Stomach (tissue), 9 donors: ENCODE data around the gene RUBCN. TPM values are rescaled to one million over a fixed set of nuclear protein-coding genes. Genes with fewer than 3 reads are reported as not detected.

Source experiments
- DNase-seq, 2 donors: peaks; one replicate each; pipeline versions ENCODE4 v3.0.0 to v3.0.0-alpha.2; 2013 to 2019
- H3K27ac ChIP-seq, 5 donors: fragments of 200-600 bp in 4 of 5; sonication (generic) in 4 of 5; one replicate each; pipeline ENCODE4 v1.5.1; 2013 to 2019; ENCODE audit warnings: mild to moderate bottlenecking in 1 of 5, moderate library complexity in 1 of 5
- H3K27me3 ChIP-seq, 3 donors: fragments of 200-600 bp; sonication (generic); one replicate each; pipeline ENCODE4 v1.5.1; 2017 to 2019; ENCODE audit warnings: mixed run types in 1 of 3
- H3K36me3 ChIP-seq, 4 donors: fragments of 200-600 bp; sonication (generic); 1 replicate in 3 of 4; 2 replicates in 1 of 4; pipeline ENCODE4 v1.5.1; 2016 to 2019
- H3K4me1 ChIP-seq, 4 donors: fragments of 200-600 bp; sonication (generic); one replicate each; pipeline ENCODE4 v1.5.1; 2016 to 2019
- H3K4me3 ChIP-seq, 4 donors: fragments of 200-600 bp; sonication (generic) in 3 of 4; one replicate each; pipeline ENCODE4 v1.5.1; 2016 to 2019; ENCODE audit warnings: mild to moderate bottlenecking in 1 of 4
- H3K9me3 ChIP-seq, 4 donors: fragments of 200-600 bp; sonication (generic); one replicate each; pipeline ENCODE4 v1.5.1; 2016 to 2019
- EP300 ChIP-seq: sonication (generic); formaldehyde crosslinking; IDR thresholded peaks from one replicate; pipeline ENCODE4 v1.6.1; 2017; ENCODE audit warnings: antibody characterized with exemption
- POLR2A ChIP-seq, 4 donors: fragments of 450-650 bp; IDR thresholded peaks; one replicate each; pipeline ENCODE4 v1.6.1; 2016; ENCODE audit warnings: antibody characterized with exemption in 4 of 4, control low read depth in 2 of 4, mild to moderate bottlenecking in 1 of 4, moderate library complexity in 1 of 4
- POLR2AphosphoS5 ChIP-seq, 3 donors: sonication (generic); formaldehyde crosslinking; IDR thresholded peaks; one replicate each; pipeline ENCODE4 v1.6.1; 2016; ENCODE audit warnings: antibody characterized with exemption in 3 of 3
- WGBS, 5 donors: extraction: QIAGEN DNeasy Blood & Tissue Kit in 3 of 5; methylation state at CpG; one replicate each; pipeline versions ENCODE4 v1.1.5 to v1.1.7; 2013 to 2018; 5-methylcytosine and 5-hydroxymethylcytosine counted together
- intact Hi-C: fragments of 100-400 bp; cut with DNase I; formaldehyde crosslinking; loops from one replicate; pipeline ENCODE4 v1.15.1; 2023; ENCODE audit warnings: low total_unique reads
- polyA plus RNA-seq, 3 donors: library from polyadenylated mRNA; stranded (reverse); fragments of 200-250 nt; gene quantifications; one replicate each; pipeline ENCODE4 v1.2.3, GENCODE V29; 2013
- total RNA-seq, 5 donors: library from RNA; depleted of rRNA; stranded (reverse); fragments of >200 nt; gene quantifications; one replicate each; pipeline versions ENCODE4 v1.1.0 to v1.2.3, GENCODE V29; 2014 to 2016
- TF ChIP-seq, protein P1 (sequence below), 7 experiments: fragments of 450-650 bp in 4 of 7; fragments of 200-600 bp in 3 of 7; sonication (generic) in 3 of 7; IDR thresholded peaks; one replicate each; pipeline ENCODE4 v1.5.1; 2016 to 2019; ENCODE audit warnings: antibody characterized with exemption in 7 of 7, control low read depth in 2 of 7, mild to moderate bottlenecking in 1 of 7
- donor health status: healthy with polysubstance abuse.
- donor health status: Bipolar disorder and iron deficiency.
- donor health status: healthy.

The RUBCN gene
- total and polyA plus RNA-seq, 8 donors: 5.4 to 96.8 (median 31.1) TPM

DNA sequence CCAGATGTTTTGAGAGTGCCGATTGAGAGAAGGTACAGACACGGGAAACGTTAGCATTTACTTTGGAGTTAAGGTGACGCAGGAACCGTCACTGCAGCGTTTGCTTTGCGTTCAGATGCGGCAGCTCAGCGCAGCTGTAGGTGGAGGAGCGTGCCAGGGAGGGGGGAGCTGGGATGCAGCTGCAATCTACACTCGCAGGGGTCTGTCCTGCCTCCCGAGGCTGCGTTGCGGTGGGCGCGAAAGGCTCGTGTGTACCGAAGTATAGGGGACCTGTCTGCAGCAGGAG lies 12.6 kb upstream of the RUBCN start:
- no peaks in the 10 kb centered on the region for H3K27me3 ChIP-seq
- TF ChIP-seq, protein P1, sequence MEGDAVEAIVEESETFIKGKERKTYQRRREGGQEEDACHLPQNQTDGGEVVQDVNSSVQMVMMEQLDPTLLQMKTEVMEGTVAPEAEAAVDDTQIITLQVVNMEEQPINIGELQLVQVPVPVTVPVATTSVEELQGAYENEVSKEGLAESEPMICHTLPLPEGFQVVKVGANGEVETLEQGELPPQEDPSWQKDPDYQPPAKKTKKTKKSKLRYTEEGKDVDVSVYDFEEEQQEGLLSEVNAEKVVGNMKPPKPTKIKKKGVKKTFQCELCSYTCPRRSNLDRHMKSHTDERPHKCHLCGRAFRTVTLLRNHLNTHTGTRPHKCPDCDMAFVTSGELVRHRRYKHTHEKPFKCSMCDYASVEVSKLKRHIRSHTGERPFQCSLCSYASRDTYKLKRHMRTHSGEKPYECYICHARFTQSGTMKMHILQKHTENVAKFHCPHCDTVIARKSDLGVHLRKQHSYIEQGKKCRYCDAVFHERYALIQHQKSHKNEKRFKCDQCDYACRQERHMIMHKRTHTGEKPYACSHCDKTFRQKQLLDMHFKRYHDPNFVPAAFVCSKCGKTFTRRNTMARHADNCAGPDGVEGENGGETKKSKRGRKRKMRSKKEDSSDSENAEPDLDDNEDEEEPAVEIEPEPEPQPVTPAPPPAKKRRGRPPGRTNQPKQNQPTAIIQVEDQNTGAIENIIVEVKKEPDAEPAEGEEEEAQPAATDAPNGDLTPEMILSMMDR (IDR thresholded peaks at IDR 0.05): no peak
- no peak for TF ChIP-seq POLR2AphosphoS5 (IDR thresholded peaks at IDR 0.05)
- intact Hi-C loops: no loop called here
- 0 to 1% (median 0%) methylated on average over 18 of the region's 18 CpGs for WGBS, 5 donors
- peak overlapping the region; percentile 76 to 92 (median 88) for H3K4me3 ChIP-seq
- DNase-seq: peak; percentile 39 to 86
- no peaks in the 10 kb centered on the region for H3K9me3 ChIP-seq
- H3K4me1 ChIP-seq: peaks cover 19 to 60% (median 37%) of the 10 kb centered on the region in 4 donors
- peak overlapping the region; percentile 93 to 98 (median 97) for H3K27ac ChIP-seq
- no peaks in the 10 kb centered on the region for H3K36me3 ChIP-seq

DNA sequence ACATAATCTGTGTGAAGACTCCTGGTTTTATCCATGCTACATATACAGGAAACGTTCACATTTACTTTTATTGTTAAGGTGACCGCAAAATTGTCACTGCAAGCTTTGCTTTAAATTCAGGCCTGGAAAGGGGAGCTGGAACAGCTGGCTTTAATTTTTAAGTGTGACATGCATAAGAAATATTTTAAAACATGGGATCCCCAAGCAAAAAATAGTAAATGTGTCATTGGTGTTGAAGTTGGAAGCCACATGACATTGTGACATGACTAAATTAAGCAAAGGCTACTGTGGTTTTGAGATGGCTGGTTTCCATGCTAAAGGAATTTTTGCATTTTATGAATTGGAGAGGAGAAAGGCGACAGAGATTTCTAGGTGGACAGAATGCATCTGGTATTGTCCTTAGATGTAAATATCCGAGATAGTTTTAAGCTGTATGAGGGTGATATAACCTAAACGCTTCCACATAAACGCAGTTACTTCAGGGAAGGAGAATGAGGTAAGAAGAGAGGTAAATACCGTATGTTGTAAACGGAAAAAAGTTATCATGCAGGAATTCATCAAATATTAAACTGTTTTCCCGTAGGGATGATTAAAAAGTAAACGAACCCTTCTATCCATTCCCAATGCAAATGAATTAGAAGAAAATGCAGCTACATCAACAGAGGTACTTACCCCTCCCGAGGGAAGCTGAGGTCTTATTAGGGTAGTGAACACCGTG lies 12.1 kb upstream of the RUBCN start:
- WGBS, 5 donors: 19 to 28% (median 21%) methylated on average over 12 of the region's 12 CpGs
- Histone ChIP-seq H3K9me3 (no peaks in the 10 kb centered on the region), H3K4me3 (peak overlapping the region; percentile 76 to 92 (median 88)), H3K27me3 (no peaks in the 10 kb centered on the region), H3K4me1 (peaks cover 19 to 59% (median 36%) of the 10 kb centered on the region in 4 donors), H3K27ac (peak overlapping the region; percentile 93 to 98 (median 97)), H3K36me3 (no peaks in the 10 kb centered on the region)
- intact Hi-C loops: no loop called here
- TF ChIP-seq EP300 (no peak), POLR2AphosphoS5 (IDR thresholded peaks at IDR 0.05) (no peak), POLR2A (IDR thresholded peaks at IDR 0.05) (no peak)
- TF ChIP-seq, protein P1 (IDR thresholded peaks at IDR 0.05): no peak
- DNase-seq: no peak

DNA sequence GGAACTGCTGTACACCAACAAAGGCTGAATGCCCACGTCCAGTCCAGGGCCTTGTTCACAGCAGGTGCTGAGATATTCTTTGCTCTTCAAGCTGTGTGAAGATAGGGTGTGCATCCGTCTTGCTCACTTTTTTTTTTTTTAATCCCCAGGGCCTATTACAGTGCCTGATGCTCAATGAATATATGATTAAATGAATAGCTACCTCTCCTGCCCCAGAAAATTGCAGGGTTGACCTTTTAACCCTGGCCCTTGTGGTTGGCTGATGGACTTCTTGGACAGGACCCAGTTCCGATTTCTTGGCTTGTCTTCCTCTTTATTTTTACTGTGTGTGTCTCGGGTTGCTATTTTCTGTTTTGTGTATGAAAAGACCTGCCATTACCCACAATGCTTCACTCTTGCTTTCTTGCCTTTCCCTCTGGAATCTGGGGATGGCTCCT lies 10.1 kb upstream of the RUBCN start:
- Histone ChIP-seq H3K9me3 (no peaks in the 10 kb centered on the region), H3K4me3 (no peak overlapping the region), H3K27me3 (no peaks in the 10 kb centered on the region), H3K36me3 (no peaks in the 10 kb centered on the region), H3K27ac (peak overlapping the region in 2 of 5 donors; percentile 1 to 36), H3K4me1 (peaks cover 5 to 40% (median 22%) of the 10 kb centered on the region in 4 donors)
- WGBS, 5 donors: 40 to 64% (median 46%) methylated on average over 4 of the region's 4 CpGs
- no peak for DNase-seq
- intact Hi-C loops: no loop called here
- TF ChIP-seq POLR2A (IDR thresholded peaks at IDR 0.05): no peak
- TF ChIP-seq EP300: no peak
- TF ChIP-seq, protein P1 (IDR thresholded peaks at IDR 0.05): no peak
- TF ChIP-seq POLR2AphosphoS5 (IDR thresholded peaks at IDR 0.05): no peak

DNA sequence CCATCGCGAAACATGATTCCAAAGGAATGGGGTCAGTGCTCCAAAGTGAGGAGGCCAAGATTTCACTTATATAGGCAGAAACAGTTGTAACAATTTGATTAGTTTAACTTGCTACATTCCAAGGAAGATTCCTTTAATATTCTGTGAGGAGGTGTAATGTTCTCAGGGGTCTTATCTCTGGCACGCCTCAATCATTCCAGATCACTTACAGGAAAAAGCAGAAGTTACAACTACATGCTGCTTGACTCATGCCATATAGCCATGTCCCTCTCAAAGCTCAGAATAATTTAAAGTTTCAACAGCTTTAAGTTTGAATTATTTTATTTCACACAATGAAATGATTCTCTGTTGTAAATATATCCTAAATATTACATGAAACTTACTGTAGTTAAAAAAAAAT lies 9.5 kb upstream of the RUBCN start:
- intact Hi-C loops: no loop called here
- H3K36me3 ChIP-seq: no peaks in the 10 kb centered on the region
- H3K4me3 ChIP-seq: no peak overlapping the region
- TF ChIP-seq POLR2AphosphoS5 (IDR thresholded peaks at IDR 0.05) (no peak), EP300 (no peak), POLR2A (IDR thresholded peaks at IDR 0.05) (no peak)
- TF ChIP-seq, protein P1 (IDR thresholded peaks at IDR 0.05): no peak
- H3K9me3 ChIP-seq: no peaks in the 10 kb centered on the region
- peaks cover 0 to 34% (median 16%) of the 10 kb centered on the region in 4 donors for H3K4me1 ChIP-seq
- no peaks in the 10 kb centered on the region for H3K27me3 ChIP-seq
- DNase-seq: no peak
- H3K27ac ChIP-seq: no peak overlapping the region
- WGBS, 5 donors: 75 to 88% (median 81%) methylated on average over 3 of the region's 3 CpGs
